ENCODE results near the gene PCDH15. TPM values are rescaled to one million over a fixed set of nuclear protein-coding genes. Genes with fewer than 3 reads are reported as not detected.

The PCDH15 gene
- total and polyA plus RNA-seq, 9 of the 15 experiments (the other 6 are each of a cell fraction or from before 2014, with no cell fraction given) = not detected

GRCh38 chr10:54776622-54777021, 24.4 kb downstream of the PCDH15 start:
- Histone ChIP-seq H3K9me3 (replicated peaks; ENCODE audit: control insufficient read depth, insufficient read depth, low read depth, low read length) (no peaks in the 10 kb centered on the region; the same call in 1 of the 2 replicates), H3K79me2 (ENCODE audit: control insufficient read depth, insufficient read depth, low read length) (no peaks in the 10 kb centered on the region), H4K20me1 (replicated peaks; ENCODE audit: control insufficient read depth, insufficient read depth, low read length) (no peaks in the 10 kb centered on the region), H2AFZ (ENCODE audit: low read depth, low read length) (no peak overlapping the region), H3K9ac (ENCODE audit: insufficient read depth in 1 of 2, low read depth in 2 of 2, low read length in 2 of 2) (no peak overlapping the region), H3K36me3 (ENCODE audit: control insufficient read depth, insufficient read depth, low read length) (no peaks in the 10 kb centered on the region), H3K4me3 (no peak overlapping the region), H3K27ac (ENCODE audit: extremely low read depth, low read depth, low read length) (no peak overlapping the region), H3K4me2 (ENCODE audit: insufficient read depth, low read length) (no peak overlapping the region), H3K27me3 (ENCODE audit: control insufficient read depth in 2 of 2, insufficient read depth in 2 of 2, low read length in 2 of 2) (no peaks in the 10 kb centered on the region), H3K9me1 (ENCODE audit: control insufficient read depth, insufficient read depth, low read length) (no peaks in the 10 kb centered on the region), H3K4me1 (replicated peaks in 1 of 2; ENCODE audit: control insufficient read depth in 2 of 2, insufficient read depth in 2 of 2, low read length in 2 of 2) (no peaks in the 10 kb centered on the region)
- in situ Hi-C loops (cut with MboI) (no loop called here), intact Hi-C loops (cut with micrococcal nuclease) (no loop called here)
- ChIA-PET CTCF (ENCODE audit: low intra/inter-chr PET ratio) (no interaction called here), POLR2A (no interaction called here)
- BruUV-seq (replicated peaks) = no TSS peak
- no peak for TF ChIP-seq KLF10 (CRISPR knock-in tag; IDR thresholded peaks at IDR 0.05)
- no peak for TF ChIP-seq KDM2B (CRISPR knock-in tag; IDR thresholded peaks at IDR 0.05)
- no peak for TF ChIP-seq DIDO1 (tag; IDR thresholded peaks at IDR 0.05; ENCODE audit: low read depth)
- no peak for TF ChIP-seq NR1H2 (CRISPR knock-in tag; IDR thresholded peaks at IDR 0.05)
- no peak for TF ChIP-seq ZNF764 (CRISPR knock-in tag; IDR thresholded peaks at IDR 0.05; ENCODE audit: low read depth)
- no peak for TF ChIP-seq TEAD1 (CRISPR knock-in tag; IDR thresholded peaks at IDR 0.05)
- TF ChIP-seq ZBTB49 (CRISPR knock-in tag; IDR thresholded peaks at IDR 0.05; ENCODE audit: borderline replicate concordance) = no peak
- TF ChIP-seq ZNF699 (CRISPR knock-in tag; IDR thresholded peaks at IDR 0.05; ENCODE audit: insufficient replicate concordance) = no peak
- TF ChIP-seq ZNF445 (CRISPR knock-in tag; IDR thresholded peaks at IDR 0.05; ENCODE audit: low read depth) = no peak
- no peak for TF ChIP-seq RAD51 (IDR thresholded peaks at IDR 0.05; ENCODE audit: borderline replicate concordance, low read depth)
- TF ChIP-seq NFIX (CRISPR knock-in tag; IDR thresholded peaks at IDR 0.05; ENCODE audit: low read depth) = no peak
- no peak for TF ChIP-seq CBX2 (IDR thresholded peaks at IDR 0.05; ENCODE audit: insufficient read depth, low read length, poor library complexity, severe bottlenecking)
- TF ChIP-seq ZNF12 (CRISPR knock-in tag; IDR thresholded peaks at IDR 0.05) = no peak
- TF ChIP-seq STAT5A (IDR thresholded peaks at IDR 0.05; ENCODE audit: borderline replicate concordance, low read length) = no peak
- no peak for TF ChIP-seq PHTF2 (CRISPR knock-in tag; IDR thresholded peaks at IDR 0.05)
- no peak for TF ChIP-seq BCLAF1 (IDR thresholded peaks at IDR 0.05; ENCODE audit: borderline replicate concordance in 1 of 2, control insufficient read depth in 1 of 2, low read depth in 2 of 2, low read length in 1 of 2)
- TF ChIP-seq PTRF (tag; IDR thresholded peaks at IDR 0.05) = no peak
- WGBS (ENCODE audit: insufficient coverage, low coverage, missing lambda C conversion rate) = 0% methylated on average over 4 of the region's 4 CpGs
- FAIRE-seq = no peak
- no peak for DNase-seq (ENCODE audit: extremely low read depth in 1 of 4, low spot score in 3 of 4)
- ATAC-seq = no peak

All from K562 (cell line).